Measurements from ENCODE around the gene SLIT3.

The SLIT3 gene

DNA sequence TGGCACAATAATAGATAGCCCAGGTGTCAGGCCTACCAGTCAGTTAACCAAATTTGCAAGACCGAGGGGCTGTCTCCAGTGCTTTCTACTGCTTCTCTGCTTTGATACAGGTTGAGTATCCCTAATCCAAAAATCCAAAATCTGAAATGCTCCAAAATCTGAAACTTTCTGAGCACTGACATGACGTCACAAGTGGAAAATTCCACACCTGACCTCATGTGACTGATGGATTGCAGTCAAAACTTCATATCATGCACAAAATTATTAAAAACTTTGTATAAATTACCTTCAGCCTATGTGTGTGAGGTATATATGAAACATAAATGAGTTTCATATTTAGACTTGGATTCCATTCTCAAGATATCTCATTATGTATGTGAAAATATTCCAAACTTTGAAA lies 508.3 kb downstream of the SLIT3 start:
- Histone ChIP-seq H3K4me2 (ENCODE audit: insufficient read depth, low read length) (no peak overlapping the region), H3K27me3 (ENCODE audit: insufficient read depth, low read length, poor library complexity) (no peaks in the 10 kb centered on the region), H3K9me3 (ENCODE audit: insufficient read depth, low read length, severe bottlenecking) (no peaks in the 10 kb centered on the region), H3K79me2 (ENCODE audit: insufficient read depth, low read length) (no peaks in the 10 kb centered on the region), H3K4me1 (ENCODE audit: insufficient read depth, low read length) (peaks cover 26% of the 10 kb centered on the region), H2AFZ (ENCODE audit: low read depth, low read length) (no peak overlapping the region), H3K27ac (ENCODE audit: low read length) (peak overlapping the region; percentile 45; the same call in 1 of the 2 replicates), H3K4me3 (ENCODE audit: low read depth in 1 of 2, low read length in 2 of 2) (no peak overlapping the region), H3K36me3 (ENCODE audit: insufficient read depth, low read length) (no peaks in the 10 kb centered on the region), H3K9ac (ENCODE audit: low read depth, low read length) (no peak overlapping the region), H4K20me1 (ENCODE audit: insufficient read depth, low read length) (no peaks in the 10 kb centered on the region)
- no peak for ATAC-seq (ENCODE audit: insufficient read depth, low read depth)
- no peak for TF ChIP-seq EZH2 (IDR thresholded peaks at IDR 0.05; ENCODE audit: borderline replicate concordance, low read depth, low read length, severe bottlenecking)
- TF ChIP-seq, protein P1, sequence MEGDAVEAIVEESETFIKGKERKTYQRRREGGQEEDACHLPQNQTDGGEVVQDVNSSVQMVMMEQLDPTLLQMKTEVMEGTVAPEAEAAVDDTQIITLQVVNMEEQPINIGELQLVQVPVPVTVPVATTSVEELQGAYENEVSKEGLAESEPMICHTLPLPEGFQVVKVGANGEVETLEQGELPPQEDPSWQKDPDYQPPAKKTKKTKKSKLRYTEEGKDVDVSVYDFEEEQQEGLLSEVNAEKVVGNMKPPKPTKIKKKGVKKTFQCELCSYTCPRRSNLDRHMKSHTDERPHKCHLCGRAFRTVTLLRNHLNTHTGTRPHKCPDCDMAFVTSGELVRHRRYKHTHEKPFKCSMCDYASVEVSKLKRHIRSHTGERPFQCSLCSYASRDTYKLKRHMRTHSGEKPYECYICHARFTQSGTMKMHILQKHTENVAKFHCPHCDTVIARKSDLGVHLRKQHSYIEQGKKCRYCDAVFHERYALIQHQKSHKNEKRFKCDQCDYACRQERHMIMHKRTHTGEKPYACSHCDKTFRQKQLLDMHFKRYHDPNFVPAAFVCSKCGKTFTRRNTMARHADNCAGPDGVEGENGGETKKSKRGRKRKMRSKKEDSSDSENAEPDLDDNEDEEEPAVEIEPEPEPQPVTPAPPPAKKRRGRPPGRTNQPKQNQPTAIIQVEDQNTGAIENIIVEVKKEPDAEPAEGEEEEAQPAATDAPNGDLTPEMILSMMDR (IDR thresholded peaks at IDR 0.05; ENCODE audit: borderline replicate concordance, extremely low read depth, low read length, poor library complexity, severe bottlenecking): no peak
- DNase-seq: no peak

DNA sequence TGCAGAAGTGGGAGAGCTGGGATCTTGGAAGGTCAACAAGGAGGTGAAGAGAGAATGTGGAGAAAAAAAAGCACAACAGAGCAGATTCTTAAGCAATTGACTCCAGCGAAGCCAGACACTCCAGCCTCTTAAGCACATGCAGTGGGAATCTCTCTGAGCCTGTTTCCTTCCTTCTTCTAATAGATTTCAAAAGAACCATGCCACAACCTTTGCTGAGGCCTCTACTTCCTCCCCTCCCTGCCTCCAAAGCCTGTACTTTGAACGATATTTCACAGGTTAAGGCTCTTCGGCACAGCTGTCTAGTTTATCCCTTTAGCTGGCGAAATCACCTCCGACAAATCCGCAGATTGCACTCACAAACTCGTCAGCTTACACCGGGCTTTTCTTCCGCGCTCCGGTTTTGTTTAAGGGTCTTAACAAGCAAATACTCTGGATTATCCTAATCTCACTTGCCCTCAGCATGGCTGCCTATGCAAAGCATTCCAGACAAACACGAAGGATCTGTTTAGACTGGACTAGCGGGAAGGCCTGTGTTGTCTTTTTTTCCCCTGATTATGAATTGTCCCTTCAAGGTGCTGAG lies 510.2 kb downstream of the SLIT3 start:
- DNase-seq (no peak), ATAC-seq (ENCODE audit: insufficient read depth, low read depth) (no peak)
- TF ChIP-seq, protein P1 (IDR thresholded peaks at IDR 0.05; ENCODE audit: borderline replicate concordance, extremely low read depth, low read length, poor library complexity, severe bottlenecking): no peak
- TF ChIP-seq EZH2 (IDR thresholded peaks at IDR 0.05; ENCODE audit: borderline replicate concordance, low read depth, low read length, severe bottlenecking): no peak
- no peak overlapping the region for H2AFZ ChIP-seq (ENCODE audit: low read depth, low read length)
- H3K4me3 ChIP-seq (ENCODE audit: low read depth in 1 of 2, low read length in 2 of 2): no peak overlapping the region
- H3K9ac ChIP-seq (ENCODE audit: low read depth, low read length): no peak overlapping the region
- H3K27ac ChIP-seq (ENCODE audit: low read length): no peak overlapping the region
- H4K20me1 ChIP-seq (ENCODE audit: insufficient read depth, low read length): no peaks in the 10 kb centered on the region
- no peaks in the 10 kb centered on the region for H3K9me3 ChIP-seq (ENCODE audit: insufficient read depth, low read length, severe bottlenecking)
- peaks cover 25% of the 10 kb centered on the region for H3K4me1 ChIP-seq (ENCODE audit: insufficient read depth, low read length)
- H3K4me2 ChIP-seq (ENCODE audit: insufficient read depth, low read length): no peak overlapping the region
- no peaks in the 10 kb centered on the region for H3K27me3 ChIP-seq (ENCODE audit: insufficient read depth, low read length, poor library complexity)
- H3K79me2 ChIP-seq (ENCODE audit: insufficient read depth, low read length): no peaks in the 10 kb centered on the region
- no peaks in the 10 kb centered on the region for H3K36me3 ChIP-seq (ENCODE audit: insufficient read depth, low read length)

DNA sequence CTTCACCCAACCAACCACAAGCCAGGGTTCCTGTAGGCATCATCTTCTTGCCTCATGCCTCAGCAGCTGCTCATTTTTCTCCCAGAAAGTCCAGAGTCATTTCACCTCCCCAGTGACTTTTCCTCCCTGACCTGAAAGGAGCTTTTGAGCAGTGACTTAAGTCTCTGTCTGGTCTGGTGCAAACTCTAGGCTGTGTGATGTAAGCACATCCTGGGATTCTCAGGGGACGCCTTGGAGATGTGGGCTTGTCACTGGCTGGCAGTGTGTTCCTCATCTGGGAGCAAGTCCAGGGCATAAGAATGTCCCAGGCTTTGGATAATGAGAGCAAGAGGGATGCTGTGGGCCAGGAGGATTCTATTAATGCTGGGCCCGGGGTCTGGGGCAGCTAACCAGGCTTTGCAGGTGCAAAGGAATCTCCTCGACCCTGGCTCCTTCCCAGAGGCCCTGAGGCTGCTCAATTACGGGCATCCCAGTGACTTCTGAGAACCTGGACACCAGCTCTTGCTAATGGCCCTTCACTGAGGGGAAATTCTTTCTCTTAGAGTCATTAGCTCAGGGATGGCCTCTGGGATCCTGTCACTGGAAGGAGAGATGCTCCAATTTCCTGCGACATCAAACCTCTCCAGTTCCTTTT lies 510.8 kb downstream of the SLIT3 start:
- no peaks in the 10 kb centered on the region for H3K79me2 ChIP-seq (ENCODE audit: insufficient read depth, low read length)
- H2AFZ ChIP-seq (ENCODE audit: low read depth, low read length): no peak overlapping the region
- no peak overlapping the region for H3K4me2 ChIP-seq (ENCODE audit: insufficient read depth, low read length)
- H3K27me3 ChIP-seq (ENCODE audit: insufficient read depth, low read length, poor library complexity): no peaks in the 10 kb centered on the region
- no peak for DNase-seq
- no peak overlapping the region for H3K9ac ChIP-seq (ENCODE audit: low read depth, low read length)
- no peaks in the 10 kb centered on the region for H3K36me3 ChIP-seq (ENCODE audit: insufficient read depth, low read length)
- no peak overlapping the region for H3K27ac ChIP-seq (ENCODE audit: low read length)
- no peaks in the 10 kb centered on the region for H4K20me1 ChIP-seq (ENCODE audit: insufficient read depth, low read length)
- no peaks in the 10 kb centered on the region for H3K9me3 ChIP-seq (ENCODE audit: insufficient read depth, low read length, severe bottlenecking)
- no peak for ATAC-seq (ENCODE audit: insufficient read depth, low read depth)
- TF ChIP-seq, protein P1 (IDR thresholded peaks at IDR 0.05; ENCODE audit: borderline replicate concordance, extremely low read depth, low read length, poor library complexity, severe bottlenecking): no peak
- TF ChIP-seq EZH2 (IDR thresholded peaks at IDR 0.05; ENCODE audit: borderline replicate concordance, low read depth, low read length, severe bottlenecking): no peak
- H3K4me3 ChIP-seq (ENCODE audit: low read depth in 1 of 2, low read length in 2 of 2): no peak overlapping the region
- H3K4me1 ChIP-seq (ENCODE audit: insufficient read depth, low read length): peaks cover 25% of the 10 kb centered on the region

Data from DND-41 (cell line).